GM19463 (cell line): ENCODE data around the gene CACNA1I.
"Not testable (repeated sequence)": the region's sequence is repeated elsewhere in the genome, so short reads cannot be mapped to it uniquely, and the experiment has no call there.

ENCODE experiments used
- ATAC-seq: cut with Tn5 transposase; IDR thresholded peaks from one replicate; pipeline ENCODE4 v1.9.1; 2021; ENCODE audit warnings: mild to moderate bottlenecking, moderate library complexity; ENCODE audit not compliant: unreplicated experiment

Gene CACNA1I

GRCh38 chr22:39731481-39731880 lies 160.9 kb downstream of the CACNA1I start:
- no peak for ATAC-seq

GRCh38 chr22:39731881-39732555 lies 161.5 kb downstream of the CACNA1I start:
- no peak for ATAC-seq

GRCh38 chr22:39732625-39733024 lies 162.1 kb downstream of the CACNA1I start:
- ATAC-seq = no peak

GRCh38 chr22:39733191-39733590 lies 162.6 kb downstream of the CACNA1I start:
- ATAC-seq = no peak

GRCh38 chr22:39734046-39734445 lies 163.5 kb downstream of the CACNA1I start:
- not testable (repeated sequence) for ATAC-seq

- no peak for ATAC-seq
Observed at GRCh38 chr22:39734866-39735265, 164.3 kb downstream of the CACNA1I start.

- no peak for ATAC-seq
Observed at GRCh38 chr22:39735776-39736175, 165.2 kb downstream of the CACNA1I start.

GRCh38 chr22:39738746-39739145 lies 168.2 kb downstream of the CACNA1I start:
- no peak for ATAC-seq
